C4-2B (cell line): ENCODE data around the gene AP1M1.

ENCODE experiments used
- ZFX ChIP-seq: fragments of 450-650 bp; IDR thresholded peaks from 2 replicates; pipeline ENCODE4 v1.6.1; 2017
- TF ChIP-seq, protein P1 (sequence below): fragments of 450-650 bp; conservative IDR thresholded peaks from 2 replicates; pipeline ENCODE4 v1.5.1; 2017; ENCODE audit warnings: mild to moderate bottlenecking

DNA sequence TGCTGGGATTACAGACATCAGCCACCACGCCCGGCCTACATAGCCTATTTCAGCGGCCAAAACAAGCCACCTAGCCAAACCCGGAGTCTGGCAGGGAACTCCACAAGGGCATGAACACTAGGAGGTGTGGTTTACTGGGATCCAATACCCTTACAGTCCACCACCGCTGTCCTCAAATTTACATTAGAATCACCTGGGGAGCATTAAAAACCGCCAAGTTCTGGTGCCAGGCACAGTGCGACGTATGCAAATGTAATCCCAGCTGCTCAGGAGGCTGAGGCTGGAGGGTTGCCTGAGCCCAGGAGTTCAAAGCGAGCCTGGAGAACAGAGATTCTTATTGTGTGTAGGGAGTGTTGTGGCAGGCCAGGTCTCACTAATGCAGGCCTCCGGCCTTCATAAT, 4.2 kb upstream of the AP1M1 start:
- TF ChIP-seq, protein P1, sequence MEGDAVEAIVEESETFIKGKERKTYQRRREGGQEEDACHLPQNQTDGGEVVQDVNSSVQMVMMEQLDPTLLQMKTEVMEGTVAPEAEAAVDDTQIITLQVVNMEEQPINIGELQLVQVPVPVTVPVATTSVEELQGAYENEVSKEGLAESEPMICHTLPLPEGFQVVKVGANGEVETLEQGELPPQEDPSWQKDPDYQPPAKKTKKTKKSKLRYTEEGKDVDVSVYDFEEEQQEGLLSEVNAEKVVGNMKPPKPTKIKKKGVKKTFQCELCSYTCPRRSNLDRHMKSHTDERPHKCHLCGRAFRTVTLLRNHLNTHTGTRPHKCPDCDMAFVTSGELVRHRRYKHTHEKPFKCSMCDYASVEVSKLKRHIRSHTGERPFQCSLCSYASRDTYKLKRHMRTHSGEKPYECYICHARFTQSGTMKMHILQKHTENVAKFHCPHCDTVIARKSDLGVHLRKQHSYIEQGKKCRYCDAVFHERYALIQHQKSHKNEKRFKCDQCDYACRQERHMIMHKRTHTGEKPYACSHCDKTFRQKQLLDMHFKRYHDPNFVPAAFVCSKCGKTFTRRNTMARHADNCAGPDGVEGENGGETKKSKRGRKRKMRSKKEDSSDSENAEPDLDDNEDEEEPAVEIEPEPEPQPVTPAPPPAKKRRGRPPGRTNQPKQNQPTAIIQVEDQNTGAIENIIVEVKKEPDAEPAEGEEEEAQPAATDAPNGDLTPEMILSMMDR, result no peak
- TF ChIP-seq ZFX, result no peak
